GM21360 (cell line): Measurements from ENCODE around the gene CCL20.
"Not testable (repeated sequence)": the region's sequence is repeated elsewhere in the genome, so short reads cannot be mapped to it uniquely, and the experiment has no call there.

Source experiments
- ATAC-seq: cut with Tn5 transposase; IDR thresholded peaks from one replicate; pipeline ENCODE4 v1.9.1; 2021; ENCODE audit warnings: mild to moderate bottlenecking, moderate library complexity; ENCODE audit not compliant: unreplicated experiment

Gene CCL20

GRCh38 chr2:227829337-227829736, 15.7 kb downstream of the CCL20 start:
- no peak for ATAC-seq

DNA sequence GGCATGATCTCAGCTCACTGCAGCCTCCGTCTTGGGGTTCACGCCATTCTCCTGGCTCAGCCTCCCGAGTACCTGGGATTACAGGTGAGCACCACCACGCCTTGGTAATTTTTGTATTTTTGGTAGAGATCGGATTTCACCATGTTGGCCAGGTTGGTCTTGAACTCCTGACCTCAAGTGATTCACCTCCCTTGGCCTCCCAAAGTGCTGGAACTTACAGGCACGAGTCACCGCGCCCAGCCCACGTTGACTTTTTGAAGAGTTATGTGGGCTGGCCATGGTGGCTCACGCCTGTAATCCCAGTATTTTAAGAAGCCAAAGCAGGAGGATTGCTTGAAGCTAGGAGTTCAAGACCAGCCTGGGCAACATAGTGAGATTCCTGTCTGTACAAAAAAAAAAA, 20.8 kb downstream of the CCL20 start:
- ATAC-seq = no peak

GRCh38 chr2:227834916-227835650, 21.4 kb downstream of the CCL20 start:
- no peak for ATAC-seq

GRCh38 chr2:227839339-227840129, 25.9 kb downstream of the CCL20 start:
- ATAC-seq = not testable (repeated sequence)

- ATAC-seq = peak; percentile 68
Measured at GRCh38 chr2:227846831-227847230, 33.2 kb downstream of the CCL20 start.

DNA sequence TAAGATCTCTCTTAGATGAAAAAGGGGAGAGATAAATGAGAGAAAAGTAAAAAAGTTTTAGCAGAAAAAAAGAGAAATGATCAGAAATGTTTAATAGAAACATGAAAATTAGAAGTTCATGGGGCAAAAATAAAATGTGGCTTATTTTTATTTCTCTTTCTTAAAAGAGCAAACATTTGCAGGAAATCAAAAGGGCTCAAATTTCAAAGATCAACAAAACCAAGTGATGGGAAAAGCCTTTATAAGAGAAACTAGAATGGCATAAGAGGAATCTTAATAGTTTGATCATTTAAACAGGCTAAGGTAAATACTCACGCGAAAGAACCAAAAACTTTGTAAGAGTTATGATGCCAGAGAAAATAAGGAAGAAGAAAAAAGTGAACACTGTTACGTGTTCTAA, 34.5 kb downstream of the CCL20 start:
- ATAC-seq = no peak

- peak; percentile 75 for ATAC-seq
Measured at GRCh38 chr2:227848586-227848985, 34.9 kb downstream of the CCL20 start.

DNA sequence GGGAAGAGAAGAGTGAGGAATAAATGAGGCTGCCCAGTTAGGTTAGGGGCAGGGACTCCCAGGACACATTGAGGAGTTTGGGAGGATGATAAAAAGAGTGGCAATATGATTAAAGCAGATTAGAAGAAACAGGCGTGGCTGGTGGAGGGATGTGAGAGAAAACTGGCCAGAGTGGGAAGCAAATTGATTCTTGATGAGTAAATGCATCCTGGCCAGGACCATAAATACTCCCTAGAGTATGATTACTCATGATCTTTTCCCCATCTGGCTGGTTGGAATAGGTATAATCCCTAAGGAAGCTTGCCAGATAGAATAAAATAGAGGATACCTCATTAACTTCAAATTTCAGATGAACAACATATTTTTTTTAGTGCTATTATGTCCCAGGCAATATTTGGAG, 36.3 kb downstream of the CCL20 start:
- ATAC-seq = no peak

DNA sequence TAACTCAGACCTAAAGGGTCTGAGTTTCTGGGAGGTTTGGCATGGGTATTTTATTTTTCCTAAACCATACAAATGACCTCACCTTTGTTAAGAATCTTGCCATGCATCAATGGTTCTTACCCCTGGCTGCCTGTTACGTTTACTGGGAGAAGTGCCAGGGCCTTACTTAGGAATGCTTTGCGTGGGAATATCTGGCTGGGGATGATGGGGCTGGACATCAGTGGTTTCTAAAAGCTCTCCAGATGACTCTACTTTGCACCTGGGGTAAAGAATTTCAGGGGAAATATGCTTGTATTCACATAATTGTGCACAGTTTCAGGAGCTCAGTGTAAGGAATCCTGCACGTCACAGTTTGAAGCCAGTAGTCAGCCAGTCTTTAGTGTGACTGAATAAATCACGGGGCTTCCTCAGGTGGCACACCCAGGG, 39.6 kb downstream of the CCL20 start:
- no peak for ATAC-seq

DNA sequence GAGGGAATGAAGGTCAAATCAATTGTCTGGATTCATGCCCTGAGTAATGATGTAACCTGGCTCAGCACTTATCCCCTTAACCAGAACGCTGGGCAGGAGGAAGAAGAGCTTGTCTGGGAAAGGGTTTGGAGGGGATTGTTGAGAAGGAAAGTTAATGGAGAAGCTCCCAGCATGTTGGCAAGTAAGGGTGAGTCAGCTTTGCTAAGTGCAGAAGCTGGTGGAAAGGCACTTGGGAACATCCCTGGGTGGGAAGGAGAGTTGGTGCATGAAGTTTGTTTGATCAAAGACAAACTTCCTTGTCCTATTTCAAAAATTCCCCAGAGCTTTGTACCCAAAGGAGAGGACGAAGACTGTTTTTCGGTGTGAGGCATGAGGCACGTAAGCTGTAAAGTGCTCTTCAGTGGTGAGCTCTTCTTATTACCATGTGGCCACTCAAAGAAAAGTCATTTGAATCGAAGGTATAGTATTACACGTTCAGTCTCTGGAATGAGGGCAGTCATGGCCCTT, 40.2 kb downstream of the CCL20 start:
- no peak for ATAC-seq

GRCh38 chr2:227855440-227855839, 41.8 kb downstream of the CCL20 start:
- no peak for ATAC-seq

- no peak for ATAC-seq
Measured at GRCh38 chr2:227856697-227857096, 43.1 kb downstream of the CCL20 start.

DNA sequence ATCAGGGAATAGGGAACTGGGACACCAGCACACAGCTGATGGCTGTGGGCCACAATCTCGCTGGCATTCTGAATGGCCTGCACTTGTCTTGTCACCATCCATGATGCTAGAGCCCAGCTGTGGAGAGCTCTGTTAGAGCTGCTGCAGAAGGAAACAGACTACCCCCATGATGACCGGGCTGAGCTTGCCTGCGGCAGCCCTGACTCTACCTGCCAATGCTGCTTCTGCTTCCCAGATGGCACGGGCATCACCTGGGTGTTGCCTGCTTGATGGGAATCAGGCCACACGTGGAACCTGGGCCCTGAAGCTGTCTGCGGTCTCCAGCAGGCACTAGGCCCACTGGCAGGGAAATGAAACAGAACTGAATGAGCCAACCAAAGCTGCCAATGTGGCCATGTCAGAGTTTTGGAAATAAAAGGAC, 46.6 kb downstream of the CCL20 start:
- ATAC-seq = no peak

DNA sequence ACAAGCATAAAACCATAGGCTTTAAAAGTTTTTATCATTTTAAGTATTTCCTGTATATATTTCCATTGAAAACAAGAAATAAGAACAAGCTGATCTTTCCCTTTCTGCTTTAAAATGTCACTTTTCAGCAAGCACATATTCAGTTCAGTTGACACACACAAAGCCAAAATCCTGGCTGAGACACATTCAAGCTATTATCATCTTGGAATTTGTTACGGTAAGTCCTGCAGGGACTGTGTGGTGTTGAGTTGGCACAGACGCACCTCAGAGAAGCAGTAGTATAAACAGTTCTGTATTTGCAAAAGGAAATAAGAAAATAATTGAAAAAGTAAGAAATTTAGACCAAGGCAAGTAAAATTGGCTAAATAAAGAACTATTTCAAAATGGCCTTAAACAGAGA, 47.4 kb downstream of the CCL20 start:
- ATAC-seq = no peak

DNA sequence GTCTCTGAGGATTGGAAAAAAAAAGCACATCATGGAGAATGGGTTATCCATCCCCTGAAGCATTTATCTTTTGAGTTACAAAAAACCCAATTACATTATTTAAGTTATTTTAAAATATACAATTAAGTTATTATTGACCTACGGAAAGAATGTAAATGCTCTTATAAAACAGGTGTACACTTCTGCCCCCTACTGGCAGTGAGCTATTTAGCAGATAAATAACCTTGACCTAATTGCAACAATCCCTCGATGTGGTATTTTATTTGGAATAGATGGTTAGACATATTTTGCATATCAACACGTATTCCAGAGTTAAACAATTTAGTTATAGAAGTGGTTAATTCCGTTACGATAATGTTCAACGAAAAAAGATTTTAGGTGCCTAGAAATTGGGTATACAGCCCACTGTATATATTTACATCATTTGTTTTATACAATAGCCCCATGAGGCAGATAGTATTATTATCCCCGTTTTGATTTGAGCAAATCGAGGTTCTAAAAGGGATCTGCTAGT, 48.6 kb downstream of the CCL20 start:
- ATAC-seq = no peak

- no peak for ATAC-seq
Measured at GRCh38 chr2:227862741-227863588, 49.3 kb downstream of the CCL20 start.

GRCh38 chr2:227864161-227864756, 50.6 kb downstream of the CCL20 start:
- no peak for ATAC-seq

DNA sequence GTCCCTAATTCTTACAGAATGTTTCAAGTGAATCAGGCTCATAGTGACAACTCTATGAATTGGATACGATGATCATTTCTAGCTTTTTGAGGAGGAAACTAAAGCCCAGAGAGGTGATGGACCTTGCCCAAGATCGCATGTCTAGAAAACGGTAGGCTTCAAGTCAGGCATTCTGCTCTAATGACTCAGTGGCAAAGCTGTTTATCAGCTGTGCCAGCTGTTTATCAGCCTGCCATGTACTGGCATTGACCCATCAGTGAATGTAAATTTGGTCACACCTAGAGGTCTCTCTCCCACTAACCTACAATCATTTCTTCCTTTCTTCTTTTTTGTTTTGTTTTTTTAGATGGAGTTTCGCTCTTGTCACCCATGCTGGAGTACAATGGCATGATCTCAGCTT, 51.6 kb downstream of the CCL20 start:
- ATAC-seq = no peak
